ENCODE results near the gene EPHA3. TPM values are rescaled to one million over a fixed set of nuclear protein-coding genes. Genes with fewer than 3 reads are reported as not detected.

Gene EPHA3
- total RNA-seq, 4 donors from 2014 or later, result 0.36 to 1.8 (median 0.90) TPM

- no peak for ATAC-seq
- in situ Hi-C loops (cut with MboI; ENCODE audit: low sequenced_read_pairs in 4 of 4), result loop anchor here in 1 of 4 donors (25.0 kb wide), 1 partner anchor 92 kb away; no protein-coding TSS in a partner anchor
Measured at GRCh38 chr3:89154416-89154815, 47.0 kb downstream of the EPHA3 start.

DNA sequence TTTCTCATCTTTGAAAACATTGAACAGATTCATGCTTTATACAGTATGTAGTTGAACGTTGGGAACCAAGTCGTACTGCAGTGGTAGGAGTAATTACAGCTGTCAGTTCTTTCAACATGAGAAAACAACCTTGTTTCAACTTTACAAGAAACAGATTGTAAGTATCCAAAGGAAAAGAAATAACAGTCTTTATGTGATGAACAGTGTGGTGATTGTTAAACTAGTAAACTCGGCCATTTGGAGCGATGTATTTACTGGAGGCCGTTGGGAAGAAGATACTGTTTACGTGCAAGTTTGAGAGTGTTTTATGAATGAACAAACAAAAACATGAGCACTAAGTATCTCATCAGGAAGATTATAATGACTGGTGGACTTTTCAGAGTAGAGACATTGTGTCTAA is 48.4 kb downstream of the EPHA3 start:
- no peaks in the 10 kb centered on the region for H3K27me3 ChIP-seq
- no peak overlapping the region for H3K4me3 ChIP-seq
- TF ChIP-seq POLR2A (IDR thresholded peaks at IDR 0.05), result no peak
- TF ChIP-seq, protein P1, sequence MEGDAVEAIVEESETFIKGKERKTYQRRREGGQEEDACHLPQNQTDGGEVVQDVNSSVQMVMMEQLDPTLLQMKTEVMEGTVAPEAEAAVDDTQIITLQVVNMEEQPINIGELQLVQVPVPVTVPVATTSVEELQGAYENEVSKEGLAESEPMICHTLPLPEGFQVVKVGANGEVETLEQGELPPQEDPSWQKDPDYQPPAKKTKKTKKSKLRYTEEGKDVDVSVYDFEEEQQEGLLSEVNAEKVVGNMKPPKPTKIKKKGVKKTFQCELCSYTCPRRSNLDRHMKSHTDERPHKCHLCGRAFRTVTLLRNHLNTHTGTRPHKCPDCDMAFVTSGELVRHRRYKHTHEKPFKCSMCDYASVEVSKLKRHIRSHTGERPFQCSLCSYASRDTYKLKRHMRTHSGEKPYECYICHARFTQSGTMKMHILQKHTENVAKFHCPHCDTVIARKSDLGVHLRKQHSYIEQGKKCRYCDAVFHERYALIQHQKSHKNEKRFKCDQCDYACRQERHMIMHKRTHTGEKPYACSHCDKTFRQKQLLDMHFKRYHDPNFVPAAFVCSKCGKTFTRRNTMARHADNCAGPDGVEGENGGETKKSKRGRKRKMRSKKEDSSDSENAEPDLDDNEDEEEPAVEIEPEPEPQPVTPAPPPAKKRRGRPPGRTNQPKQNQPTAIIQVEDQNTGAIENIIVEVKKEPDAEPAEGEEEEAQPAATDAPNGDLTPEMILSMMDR (IDR thresholded peaks at IDR 0.05 in 4 of 5, conservative IDR thresholded peaks at IDR 0.05 in 1 of 5), result no peak
- intact Hi-C loops (cut with DNase I; ENCODE audit: low total_unique reads), result no loop called here
- H3K4me1 ChIP-seq, result no peaks in the 10 kb centered on the region
- no peaks in the 10 kb centered on the region for H3K36me3 ChIP-seq
- H3K27ac ChIP-seq, result no peak overlapping the region
- H3K9me3 ChIP-seq, result no peaks in the 10 kb centered on the region
- DNase-seq (no peak), ATAC-seq (no peak)
- in situ Hi-C loops (cut with MboI; ENCODE audit: low sequenced_read_pairs in 4 of 4), result loop anchor here in 1 of 4 donors (25.0 kb wide), 1 partner anchor 94 kb away; no protein-coding TSS in a partner anchor

More at GRCh38 chr3:89154416-89154815, 47.0 kb downstream of the EPHA3 start:
- H3K27me3 ChIP-seq, result no peaks in the 10 kb centered on the region
- H3K4me3 ChIP-seq, result no peak overlapping the region
- H3K4me1 ChIP-seq, result no peaks in the 10 kb centered on the region
- DNase-seq, result no peak
- intact Hi-C loops (cut with DNase I; ENCODE audit: low total_unique reads), result no loop called here
- H3K27ac ChIP-seq, result no peak overlapping the region
- H3K9me3 ChIP-seq, result no peaks in the 10 kb centered on the region
- TF ChIP-seq POLR2A (IDR thresholded peaks at IDR 0.05), result no peak
- TF ChIP-seq, protein P1 (IDR thresholded peaks at IDR 0.05 in 4 of 5, conservative IDR thresholded peaks at IDR 0.05 in 1 of 5), result no peak
- H3K36me3 ChIP-seq, result no peaks in the 10 kb centered on the region

DNA sequence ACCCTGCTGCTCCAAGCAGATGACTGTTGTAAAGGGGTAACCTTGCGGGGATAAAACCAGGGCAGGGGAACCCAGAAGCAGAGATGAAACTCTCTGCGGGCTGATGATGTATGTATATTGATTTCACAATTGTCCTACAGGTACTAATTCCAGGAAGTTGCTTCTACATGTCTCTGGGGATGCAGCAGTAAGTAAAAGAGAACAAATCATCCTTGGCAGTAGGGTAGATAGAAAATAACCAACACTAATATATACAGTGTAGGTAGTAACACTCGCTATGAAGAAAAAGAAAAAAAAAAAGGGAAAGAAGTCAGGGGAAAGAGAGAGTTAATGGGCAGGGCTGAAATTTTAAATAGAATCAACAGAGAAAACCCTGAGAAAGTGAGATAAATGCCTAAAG is 50.2 kb downstream of the EPHA3 start:
- DNase-seq (no peak), ATAC-seq (no peak)
- H3K27me3 ChIP-seq, result no peaks in the 10 kb centered on the region
- in situ Hi-C loops (cut with MboI; ENCODE audit: low sequenced_read_pairs in 4 of 4), result loop anchor here in 1 of 4 donors (25.0 kb wide), 1 partner anchor 95 kb away; no protein-coding TSS in a partner anchor
- no peak overlapping the region for H3K4me3 ChIP-seq
- no peaks in the 10 kb centered on the region for H3K9me3 ChIP-seq
- H3K36me3 ChIP-seq, result no peaks in the 10 kb centered on the region
- TF ChIP-seq POLR2A (IDR thresholded peaks at IDR 0.05), result no peak
- TF ChIP-seq, protein P1 (IDR thresholded peaks at IDR 0.05 in 4 of 5, conservative IDR thresholded peaks at IDR 0.05 in 1 of 5), result no peak
- intact Hi-C loops (cut with DNase I; ENCODE audit: low total_unique reads), result no loop called here
- H3K4me1 ChIP-seq, result no peaks in the 10 kb centered on the region
- H3K27ac ChIP-seq, result no peak overlapping the region

DNA sequence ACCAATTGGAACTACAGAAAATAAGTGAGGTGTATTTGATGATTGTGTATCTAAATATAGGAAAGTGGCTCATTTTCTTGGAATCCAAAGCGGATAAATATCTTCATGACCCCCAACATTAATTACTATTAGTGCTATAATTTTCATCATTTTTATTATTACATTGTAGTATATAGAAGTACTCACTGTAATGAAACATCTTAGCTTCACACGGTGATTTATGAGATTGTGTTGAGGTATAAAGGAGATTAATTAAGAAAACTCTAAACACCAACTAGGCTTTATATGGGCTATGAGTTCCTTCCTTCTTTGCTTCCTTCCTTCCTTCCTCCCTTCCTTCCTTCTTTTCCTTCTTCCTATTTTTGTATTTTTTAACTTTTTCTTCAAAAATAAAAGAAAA is 52.2 kb downstream of the EPHA3 start:
- in situ Hi-C loops (cut with MboI; ENCODE audit: low sequenced_read_pairs in 4 of 4) (loop anchor here in 1 of 4 donors (25.0 kb wide), 1 partner anchor 97 kb away; no protein-coding TSS in a partner anchor), intact Hi-C loops (cut with DNase I; ENCODE audit: low total_unique reads) (no loop called here)
- no peaks in the 10 kb centered on the region for H3K4me1 ChIP-seq
- H3K36me3 ChIP-seq, result no peaks in the 10 kb centered on the region
- no peaks in the 10 kb centered on the region for H3K27me3 ChIP-seq
- H3K9me3 ChIP-seq, result no peaks in the 10 kb centered on the region
- no peak overlapping the region for H3K4me3 ChIP-seq
- no peak for DNase-seq
- ATAC-seq, result no peak
- H3K27ac ChIP-seq, result no peak overlapping the region
- TF ChIP-seq POLR2A (IDR thresholded peaks at IDR 0.05), result no peak
- TF ChIP-seq, protein P1 (IDR thresholded peaks at IDR 0.05 in 4 of 5, conservative IDR thresholded peaks at IDR 0.05 in 1 of 5), result no peak

DNA sequence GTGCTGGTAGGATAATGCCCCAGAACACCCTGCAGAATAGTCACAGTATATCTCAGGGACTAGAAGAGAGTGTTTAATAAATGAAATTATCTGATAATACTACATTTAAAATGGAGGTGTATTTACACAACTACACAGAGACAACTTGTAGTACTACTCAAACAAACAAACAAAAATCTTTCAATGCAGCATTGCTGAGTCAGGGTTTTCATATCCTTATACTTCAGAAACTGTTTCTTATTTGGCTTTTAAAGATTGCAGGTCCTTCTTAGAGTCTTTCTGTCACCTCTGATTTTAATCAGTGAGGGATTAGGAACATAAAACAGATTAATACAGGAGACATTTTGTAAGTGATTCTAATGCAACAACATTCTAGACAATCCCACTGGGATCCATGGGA is 57.4 kb downstream of the EPHA3 start:
- ATAC-seq (no peak), DNase-seq (no peak)
- H3K9me3 ChIP-seq, result no peaks in the 10 kb centered on the region
- no peak overlapping the region for H3K4me3 ChIP-seq
- intact Hi-C loops (cut with DNase I; ENCODE audit: low total_unique reads) (no loop called here), in situ Hi-C loops (cut with MboI; ENCODE audit: low sequenced_read_pairs in 4 of 4) (loop anchor here in 1 of 4 donors (25.0 kb wide), 1 partner anchor 102 kb away; no protein-coding TSS in a partner anchor)
- no peaks in the 10 kb centered on the region for H3K36me3 ChIP-seq
- no peak overlapping the region for H3K27ac ChIP-seq
- H3K27me3 ChIP-seq, result no peaks in the 10 kb centered on the region
- H3K4me1 ChIP-seq, result no peaks in the 10 kb centered on the region
- TF ChIP-seq, protein P1 (IDR thresholded peaks at IDR 0.05 in 4 of 5, conservative IDR thresholded peaks at IDR 0.05 in 1 of 5), result no peak
- TF ChIP-seq POLR2A (IDR thresholded peaks at IDR 0.05), result no peak

All from gastrocnemius medialis (tissue), 4 donors.